ENCODE measurements around the gene PXN. TPM values are rescaled to one million over a fixed set of nuclear protein-coding genes. Genes with fewer than 3 reads are reported as not detected.
A peak's percentile ranks its signal among the peaks of the same experiment; 100 is the strongest.
"Not testable (repeated sequence)": the region's sequence is repeated elsewhere in the genome, so short reads cannot be mapped to it uniquely, and the experiment has no call there.

PXN gene
- total RNA-seq, 1 donor from 2014 or later, result 29.5 TPM

DNA sequence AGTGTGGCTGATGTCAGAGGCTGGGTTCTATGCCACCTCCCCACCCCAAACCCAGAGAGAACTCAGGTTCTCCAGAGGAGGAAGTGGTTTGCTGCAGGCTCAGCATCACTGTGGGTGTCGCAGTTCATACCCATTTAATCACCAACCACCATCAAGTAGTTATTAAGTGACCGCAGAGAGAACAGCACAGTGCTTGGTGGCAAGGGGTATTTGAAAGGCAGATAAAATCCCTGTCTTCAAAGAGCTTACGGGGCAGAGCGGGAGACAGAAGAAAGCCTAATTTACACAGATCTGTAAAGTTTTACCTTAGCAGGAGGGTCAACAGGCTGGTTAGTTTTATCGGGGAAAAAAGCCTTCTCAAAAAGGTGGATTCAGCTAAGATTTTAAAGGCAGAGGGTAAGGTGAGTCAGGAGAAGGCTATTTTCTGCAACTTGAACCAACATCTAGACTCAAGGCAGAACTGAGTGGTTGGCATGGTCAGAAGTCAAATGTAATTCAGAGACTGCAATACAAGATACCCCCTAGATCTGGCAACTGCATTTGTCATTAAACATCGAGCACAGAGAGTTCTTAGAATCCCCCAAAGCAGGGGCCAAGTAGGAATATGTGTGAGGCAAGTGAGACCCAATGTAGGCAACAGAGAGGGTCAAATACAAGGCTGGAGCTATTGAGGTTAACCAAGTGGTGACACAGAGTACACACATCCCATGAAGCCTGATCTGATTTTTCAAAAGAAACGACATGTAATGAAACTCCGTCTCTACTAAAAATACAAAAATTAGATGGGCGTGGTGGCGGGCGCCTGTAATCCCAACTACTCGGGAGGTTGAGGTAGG lies 13.2 kb downstream of the PXN start:
- DNase-seq (ENCODE audit: low read depth) (no peak), FAIRE-seq (no peak)
- TF ChIP-seq, protein P1, sequence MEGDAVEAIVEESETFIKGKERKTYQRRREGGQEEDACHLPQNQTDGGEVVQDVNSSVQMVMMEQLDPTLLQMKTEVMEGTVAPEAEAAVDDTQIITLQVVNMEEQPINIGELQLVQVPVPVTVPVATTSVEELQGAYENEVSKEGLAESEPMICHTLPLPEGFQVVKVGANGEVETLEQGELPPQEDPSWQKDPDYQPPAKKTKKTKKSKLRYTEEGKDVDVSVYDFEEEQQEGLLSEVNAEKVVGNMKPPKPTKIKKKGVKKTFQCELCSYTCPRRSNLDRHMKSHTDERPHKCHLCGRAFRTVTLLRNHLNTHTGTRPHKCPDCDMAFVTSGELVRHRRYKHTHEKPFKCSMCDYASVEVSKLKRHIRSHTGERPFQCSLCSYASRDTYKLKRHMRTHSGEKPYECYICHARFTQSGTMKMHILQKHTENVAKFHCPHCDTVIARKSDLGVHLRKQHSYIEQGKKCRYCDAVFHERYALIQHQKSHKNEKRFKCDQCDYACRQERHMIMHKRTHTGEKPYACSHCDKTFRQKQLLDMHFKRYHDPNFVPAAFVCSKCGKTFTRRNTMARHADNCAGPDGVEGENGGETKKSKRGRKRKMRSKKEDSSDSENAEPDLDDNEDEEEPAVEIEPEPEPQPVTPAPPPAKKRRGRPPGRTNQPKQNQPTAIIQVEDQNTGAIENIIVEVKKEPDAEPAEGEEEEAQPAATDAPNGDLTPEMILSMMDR (IDR thresholded peaks at IDR 0.05; ENCODE audit: insufficient read depth, low read length, severe bottlenecking), result no peak
- Histone ChIP-seq H3K36me3 (ENCODE audit: control insufficient read depth, insufficient read depth, low read length) (peaks cover 3% of the 10 kb centered on the region), H3K4me3 (ENCODE audit: low read depth, low read length) (no peak overlapping the region), H3K27me3 (ENCODE audit: control insufficient read depth, insufficient read depth, low read length) (no peaks in the 10 kb centered on the region)

DNA sequence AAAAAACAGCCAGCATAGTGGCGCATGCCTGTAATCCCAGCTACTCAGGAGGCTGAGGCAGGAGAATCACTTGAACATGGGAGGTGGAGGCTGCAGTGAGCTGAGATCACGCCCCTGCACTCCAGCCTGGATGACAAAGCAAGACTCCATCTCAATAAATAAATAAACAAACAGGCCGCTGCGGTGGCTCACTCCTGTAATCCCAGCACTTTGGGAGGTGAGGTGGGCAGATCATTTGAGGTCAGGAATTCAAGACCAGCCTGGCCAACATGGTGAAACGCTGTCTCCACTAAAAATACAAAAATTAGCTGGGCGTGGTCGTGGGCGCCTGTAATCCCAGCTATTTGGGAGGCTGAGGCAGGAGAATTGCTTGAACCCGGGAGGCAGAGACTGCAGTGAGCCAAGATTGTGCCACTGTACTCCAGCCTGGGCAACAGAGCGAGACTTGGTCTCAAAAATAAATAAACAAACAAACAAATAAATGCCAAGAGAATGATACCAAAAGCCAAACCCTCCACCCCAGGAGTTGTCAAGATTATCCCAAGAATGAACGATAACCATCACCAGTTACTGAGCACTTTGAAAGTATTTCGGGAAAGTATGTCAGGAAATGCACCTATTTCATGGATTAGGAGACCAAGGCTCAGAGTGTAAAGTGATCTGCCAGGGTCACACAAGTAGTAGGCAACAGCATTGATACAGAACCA lies 14.0 kb downstream of the PXN start:
- not testable (repeated sequence) for DNase-seq (ENCODE audit: low read depth); H3K36me3 ChIP-seq (ENCODE audit: control insufficient read depth, insufficient read depth, low read length)

DNA sequence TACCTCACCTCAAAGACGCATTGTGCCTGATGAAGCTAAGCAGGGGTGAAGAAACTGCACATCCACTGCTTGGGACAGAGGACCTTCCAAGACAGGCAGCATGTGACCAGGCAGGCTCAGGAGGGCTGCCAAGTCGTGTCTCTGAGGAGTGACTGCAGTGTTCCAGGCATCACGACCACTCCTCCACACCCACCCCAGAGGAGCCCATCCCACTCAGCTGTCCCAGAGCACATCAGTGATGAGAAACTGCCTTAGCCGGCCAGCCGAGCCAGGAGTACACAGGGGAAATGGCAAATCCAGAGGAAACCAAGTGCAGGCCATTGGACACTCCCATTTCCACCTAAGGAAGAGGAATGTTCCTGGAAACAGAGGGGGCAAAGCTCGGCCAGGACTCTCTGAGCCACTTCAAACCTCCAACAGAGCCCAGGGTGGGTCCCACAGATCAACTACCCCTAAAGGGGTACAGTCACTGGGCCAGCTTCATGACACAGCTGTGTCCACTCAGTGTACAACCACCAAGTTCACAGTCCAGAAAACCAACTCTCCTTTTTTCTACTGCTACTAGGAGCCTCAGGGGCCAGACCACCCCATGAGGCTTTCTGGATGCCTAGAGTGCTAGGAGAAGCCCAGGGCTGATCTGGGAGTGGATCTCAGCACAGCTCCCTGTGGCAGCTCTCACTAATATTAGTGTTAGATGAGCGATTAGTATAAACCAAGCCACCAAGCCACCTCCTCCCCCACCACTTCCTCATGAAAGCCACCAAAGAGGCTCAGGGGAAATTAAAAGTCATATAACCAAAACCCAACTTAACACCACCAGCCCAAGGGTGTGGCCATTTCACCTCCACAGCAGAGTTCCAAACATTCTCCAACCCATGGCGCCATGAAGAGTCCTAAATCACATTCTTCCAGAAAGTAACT lies 15.4 kb downstream of the PXN start:
- Histone ChIP-seq H3K27me3 (ENCODE audit: control insufficient read depth, insufficient read depth, low read length) (no peaks in the 10 kb centered on the region), H3K4me3 (ENCODE audit: low read depth, low read length) (no peak overlapping the region), H3K36me3 (ENCODE audit: control insufficient read depth, insufficient read depth, low read length) (peaks cover 4% of the 10 kb centered on the region)
- FAIRE-seq, result no peak
- TF ChIP-seq, protein P1 (IDR thresholded peaks at IDR 0.05; ENCODE audit: insufficient read depth, low read length, severe bottlenecking), result no peak
- no peak for DNase-seq (ENCODE audit: low read depth)

More for the DNA sequence above, 14.0 kb downstream of the PXN start:
- FAIRE-seq; H3K27me3 ChIP-seq (ENCODE audit: control insufficient read depth, insufficient read depth, low read length); H3K4me3 ChIP-seq (ENCODE audit: low read depth, low read length): not testable (repeated sequence)

- FAIRE-seq, result no peak
- Histone ChIP-seq H3K4me3 (ENCODE audit: low read depth, low read length) (no peak overlapping the region), H3K36me3 (ENCODE audit: control insufficient read depth, insufficient read depth, low read length) (peaks cover 1% of the 10 kb centered on the region), H3K27me3 (ENCODE audit: control insufficient read depth, insufficient read depth, low read length) (no peaks in the 10 kb centered on the region)
- DNase-seq (ENCODE audit: low read depth), result no peak
- TF ChIP-seq, protein P1 (IDR thresholded peaks at IDR 0.05; ENCODE audit: insufficient read depth, low read length, severe bottlenecking), result no peak
These were observed 16.2 kb downstream of the PXN start for GRCh38 chr12:120249266-120249874.

GRCh38 chr12:120247621-120248030 lies 17.9 kb downstream of the PXN start:
- FAIRE-seq (no peak), DNase-seq (ENCODE audit: low read depth) (peak; percentile 77)
- Histone ChIP-seq H3K4me3 (ENCODE audit: low read depth, low read length) (no peak overlapping the region), H3K36me3 (ENCODE audit: control insufficient read depth, insufficient read depth, low read length) (peaks cover 1% of the 10 kb centered on the region), H3K27me3 (ENCODE audit: control insufficient read depth, insufficient read depth, low read length) (no peaks in the 10 kb centered on the region)
- TF ChIP-seq, protein P1 (IDR thresholded peaks at IDR 0.05; ENCODE audit: insufficient read depth, low read length, severe bottlenecking), result no peak
